ENCODE data around the gene TRIM67.

DNA sequence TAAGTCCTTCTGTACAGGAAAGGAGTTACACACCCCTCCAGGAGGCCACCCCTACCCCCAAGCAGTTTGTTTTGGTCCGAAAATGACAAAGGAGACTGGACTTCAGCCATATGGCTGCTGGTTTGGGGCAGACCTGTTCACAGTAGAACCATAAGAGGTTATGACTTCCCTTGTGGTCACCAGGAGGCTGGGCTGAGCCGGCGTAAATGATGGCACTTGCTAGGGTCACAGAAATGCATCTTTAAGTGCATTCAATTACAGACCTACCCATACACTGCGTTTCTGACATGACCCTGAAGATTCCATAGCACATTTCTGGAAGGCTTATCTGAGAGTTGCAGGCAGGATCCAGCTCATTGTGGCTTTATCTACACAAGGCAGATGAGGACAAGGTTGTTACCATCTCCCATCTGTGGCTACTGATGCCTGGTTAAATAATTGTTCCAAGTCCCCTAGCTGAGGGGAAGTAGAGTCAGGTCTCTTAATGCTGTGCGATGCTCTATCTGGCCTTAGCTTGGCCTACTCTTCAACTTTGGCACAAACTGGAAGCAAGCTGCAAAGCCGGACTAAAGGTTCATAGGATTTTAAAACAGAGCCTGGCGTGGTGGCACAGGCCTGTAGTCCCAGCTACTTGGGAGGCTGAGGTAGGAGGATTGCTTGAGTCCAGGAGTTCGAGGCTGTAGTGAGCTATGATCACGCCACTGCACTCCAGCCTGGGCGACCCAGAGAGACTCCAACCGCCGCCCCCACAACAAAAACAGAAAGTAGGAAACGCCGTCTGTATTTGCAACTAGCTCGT, 1.7 kb upstream of the TRIM67 start:
- TF ChIP-seq, protein P1, sequence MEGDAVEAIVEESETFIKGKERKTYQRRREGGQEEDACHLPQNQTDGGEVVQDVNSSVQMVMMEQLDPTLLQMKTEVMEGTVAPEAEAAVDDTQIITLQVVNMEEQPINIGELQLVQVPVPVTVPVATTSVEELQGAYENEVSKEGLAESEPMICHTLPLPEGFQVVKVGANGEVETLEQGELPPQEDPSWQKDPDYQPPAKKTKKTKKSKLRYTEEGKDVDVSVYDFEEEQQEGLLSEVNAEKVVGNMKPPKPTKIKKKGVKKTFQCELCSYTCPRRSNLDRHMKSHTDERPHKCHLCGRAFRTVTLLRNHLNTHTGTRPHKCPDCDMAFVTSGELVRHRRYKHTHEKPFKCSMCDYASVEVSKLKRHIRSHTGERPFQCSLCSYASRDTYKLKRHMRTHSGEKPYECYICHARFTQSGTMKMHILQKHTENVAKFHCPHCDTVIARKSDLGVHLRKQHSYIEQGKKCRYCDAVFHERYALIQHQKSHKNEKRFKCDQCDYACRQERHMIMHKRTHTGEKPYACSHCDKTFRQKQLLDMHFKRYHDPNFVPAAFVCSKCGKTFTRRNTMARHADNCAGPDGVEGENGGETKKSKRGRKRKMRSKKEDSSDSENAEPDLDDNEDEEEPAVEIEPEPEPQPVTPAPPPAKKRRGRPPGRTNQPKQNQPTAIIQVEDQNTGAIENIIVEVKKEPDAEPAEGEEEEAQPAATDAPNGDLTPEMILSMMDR (conservative IDR thresholded peaks at IDR 0.05): no peak
- no peak for TF ChIP-seq EZH2 (IDR thresholded peaks at IDR 0.05; ENCODE audit: low read depth)
